Spleen (tissue), 13 donors: ENCODE measurements around the gene OR6C76. TPM values are rescaled to one million over a fixed set of nuclear protein-coding genes. Genes with fewer than 3 reads are reported as not detected.

ENCODE experiments used
- DNase-seq: peaks from one replicate; pipeline ENCODE4 v3.0.0-alpha.2; 2020
- H3K27ac ChIP-seq, 8 donors: fragments of 200-600 bp; sonication (generic) in 7 of 8; 1 replicate in 4 of 8; 2 replicates in 4 of 8; pipeline versions ENCODE4 v1.5.0 to v1.8.0; 2016 to 2021; ENCODE audit warnings: inconsistent platforms in 4 of 8, mild to moderate bottlenecking in 4 of 8, moderate library complexity in 1 of 8
- H3K27me3 ChIP-seq, 7 donors: fragments of 200-600 bp; sonication (generic) in 6 of 7; replicated peaks in 1 of 7; 1 replicate in 4 of 7; 2 replicates in 3 of 7; pipeline versions ENCODE4 v1.5.0 to v1.8.0; 2016 to 2021; ENCODE audit warnings: inconsistent platforms in 3 of 7, mild to moderate bottlenecking in 1 of 7
- H3K36me3 ChIP-seq, 6 donors: fragments of 200-600 bp; sonication (generic) in 5 of 6; 1 replicate in 4 of 6; 2 replicates in 2 of 6; pipeline versions ENCODE4 v1.5.0 to v1.8.0; 2016 to 2021; ENCODE audit warnings: inconsistent platforms in 2 of 6
- H3K4me1 ChIP-seq, 6 donors: fragments of 200-600 bp; sonication (generic) in 5 of 6; 1 replicate in 3 of 6; 2 replicates in 3 of 6; pipeline versions ENCODE4 v1.5.0 to v1.8.0; 2016 to 2021; ENCODE audit warnings: inconsistent platforms in 3 of 6
- H3K4me3 ChIP-seq, 8 donors: fragments of 200-600 bp; sonication (generic) in 7 of 8; 1 replicate in 4 of 8; 2 replicates in 4 of 8; pipeline versions ENCODE4 v1.5.0 to v1.8.0; 2016 to 2021; ENCODE audit warnings: inconsistent platforms in 4 of 8, mild to moderate bottlenecking in 4 of 8, moderate library complexity in 2 of 8
- H3K9me3 ChIP-seq, 8 donors: fragments of 200-600 bp; sonication (generic) in 7 of 8; 1 replicate in 4 of 8; 2 replicates in 4 of 8; pipeline versions ENCODE4 v1.5.0 to v1.8.0; 2016 to 2021; ENCODE audit warnings: inconsistent platforms in 4 of 8
- CTCF ChIP-seq, 11 experiments: fragments of 200-600 bp in 7 of 11; fragments of 450-650 bp in 4 of 11; sonication (generic) in 4 of 11; IDR thresholded peaks in 8 of 11; conservative IDR thresholded peaks in 3 of 11; 1 replicate in 7 of 11; 2 replicates in 4 of 11; pipeline versions ENCODE4 v1.4.0 to v1.8.0; 2016 to 2021; ENCODE audit warnings: antibody characterized with exemption in 11 of 11, inconsistent platforms in 4 of 11, mild to moderate bottlenecking in 1 of 11
- POLR2A ChIP-seq, 3 donors: fragments of 450-650 bp; IDR thresholded peaks; one replicate each; pipeline ENCODE4 v1.5.1; 2017; ENCODE audit warnings: antibody characterized with exemption in 3 of 3, mild to moderate bottlenecking in 1 of 3
- POLR2AphosphoS5 ChIP-seq, 3 donors: sonication (generic); formaldehyde crosslinking; IDR thresholded peaks; one replicate each; pipeline ENCODE4 v1.5.1; 2017; ENCODE audit warnings: antibody characterized with exemption in 3 of 3
- WGBS, 5 donors: extraction: QIAGEN DNeasy Blood & Tissue Kit in 3 of 5; methylation state at CpG; one replicate each; pipeline versions ENCODE4 v1.1.5 to v1.1.7; 2013 to 2018; 5-methylcytosine and 5-hydroxymethylcytosine counted together
- intact Hi-C: fragments of 100-400 bp; cut with DNase I; formaldehyde crosslinking; loops from one replicate; pipeline ENCODE4 v1.15.0; 2023; ENCODE audit warnings: low total_unique reads
- long read RNA-seq, 2 donors: transcript quantifications; one replicate each; lab custom pipeline, GENCODE V29; 2026
- polyA plus RNA-seq, 3 donors: library from polyadenylated mRNA; stranded (reverse); fragments of 200-250 nt; gene quantifications; one replicate each; pipeline ENCODE4 v1.2.1, GENCODE V29; 2013
- total RNA-seq, 7 donors: library from RNA; depleted of rRNA in 3 of 7; stranded (reverse); fragments of >200 nt in 3 of 7; fragmentation: NEBNext Ultra II Directional in 4 of 7; extraction: Animal tissue kit (Norgen Biotek cat#: 25700) in 4 of 7; gene quantifications; one replicate each; pipeline versions ENCODE4 v1.1.0 to v1.2.1, GENCODE V29; 2016 to 2021
- donor health status: healthy with polysubstance abuse.
- donor health status: DM: no; HTN: no; CAD: no; lungs with moderate emphysema.
- donor health status: DM: no; HTN: no; CAD: no.
- donor health status: Bipolar disorder and iron deficiency.
- donor health status: healthy.
- donor health status: DM: no; HTN: no; CAD: no.
- donor health status: DM: yes; HTN: yes; CAD: no.

The OR6C76 gene
- total RNA-seq (not detected), polyA plus RNA-seq (not detected)
- long read RNA-seq, donor 1 = 0 reads
- long read RNA-seq, donor 2 = 0 reads

DNA sequence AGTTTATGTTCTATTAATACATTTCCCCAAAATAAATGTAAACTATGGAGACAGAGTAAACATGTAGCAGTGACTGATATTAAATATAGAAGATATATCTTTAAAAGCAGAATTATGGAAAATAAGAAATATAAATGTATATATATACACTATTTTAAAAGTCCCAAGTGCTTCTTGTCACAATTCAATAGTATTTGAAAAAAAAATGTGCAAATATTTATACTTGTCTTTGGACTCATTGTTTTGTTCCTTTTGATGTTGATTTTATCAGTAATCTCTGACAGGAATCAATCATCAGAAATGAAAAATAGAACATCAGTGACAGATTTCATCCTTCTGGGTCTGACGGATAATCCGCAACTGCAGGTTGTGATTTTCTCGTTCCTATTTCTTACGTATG lies at the start of gene OR6C76:
OR6C76 (plus strand) TSS at position 301 of the 400 bp plus-strand sequence; CDS start at position 301, 0 bp downstream.
- Histone ChIP-seq H3K27ac (no peak within 1 kb of the TSS), H3K36me3 (no peaks in the 10 kb centered on the region), H3K9me3 (no peaks in the 10 kb centered on the region), H3K4me3 (no peak within 1 kb of the TSS), H3K27me3 (peaks cover 0 to 4% (median 0%) of the 10 kb centered on the region in 7 donors), H3K4me1 (no peaks in the 10 kb centered on the region)
- intact Hi-C loops = no loop called here
- TF ChIP-seq POLR2AphosphoS5 (IDR thresholded peaks at IDR 0.05) (no peak), CTCF (IDR thresholded peaks at IDR 0.05 in 8 of 11, conservative IDR thresholded peaks at IDR 0.05 in 3 of 11) (no peak), POLR2A (IDR thresholded peaks at IDR 0.05) (no peak)
- DNase-seq = no peak
- 90 to 97% (median 93%) methylated on average over 4 of the region's 4 CpGs for WGBS, 5 donors

DNA sequence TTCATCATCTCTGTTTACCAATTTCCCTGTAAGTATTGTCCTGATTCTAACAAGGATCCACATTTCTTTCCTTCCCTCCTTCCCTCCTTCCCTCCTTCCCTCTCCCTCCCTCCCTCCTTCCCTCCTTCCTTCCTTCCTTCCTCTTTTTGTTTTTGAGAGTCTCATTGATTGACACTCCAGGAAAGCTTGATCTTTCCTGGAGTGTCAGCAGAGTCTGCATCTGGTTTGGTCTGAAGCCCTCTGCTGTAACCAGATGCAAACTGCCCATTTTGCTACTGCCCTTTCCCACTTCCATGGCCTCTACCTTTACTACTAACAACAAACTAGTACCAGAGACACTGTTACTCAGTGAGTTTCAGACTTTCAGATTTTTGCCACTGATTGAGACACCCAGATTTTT lies 40.2 kb upstream of the OR6C76 start:
- Histone ChIP-seq H3K27ac (no peak overlapping the region), H3K4me3 (no peak overlapping the region), H3K9me3 (no peaks in the 10 kb centered on the region), H3K27me3 (no peaks in the 10 kb centered on the region), H3K36me3 (no peaks in the 10 kb centered on the region), H3K4me1 (no peaks in the 10 kb centered on the region)
- intact Hi-C loops = no loop called here
- TF ChIP-seq POLR2A (IDR thresholded peaks at IDR 0.05) (no peak), CTCF (IDR thresholded peaks at IDR 0.05 in 8 of 11, conservative IDR thresholded peaks at IDR 0.05 in 3 of 11) (no peak), POLR2AphosphoS5 (IDR thresholded peaks at IDR 0.05) (no peak)
- DNase-seq = no peak

DNA sequence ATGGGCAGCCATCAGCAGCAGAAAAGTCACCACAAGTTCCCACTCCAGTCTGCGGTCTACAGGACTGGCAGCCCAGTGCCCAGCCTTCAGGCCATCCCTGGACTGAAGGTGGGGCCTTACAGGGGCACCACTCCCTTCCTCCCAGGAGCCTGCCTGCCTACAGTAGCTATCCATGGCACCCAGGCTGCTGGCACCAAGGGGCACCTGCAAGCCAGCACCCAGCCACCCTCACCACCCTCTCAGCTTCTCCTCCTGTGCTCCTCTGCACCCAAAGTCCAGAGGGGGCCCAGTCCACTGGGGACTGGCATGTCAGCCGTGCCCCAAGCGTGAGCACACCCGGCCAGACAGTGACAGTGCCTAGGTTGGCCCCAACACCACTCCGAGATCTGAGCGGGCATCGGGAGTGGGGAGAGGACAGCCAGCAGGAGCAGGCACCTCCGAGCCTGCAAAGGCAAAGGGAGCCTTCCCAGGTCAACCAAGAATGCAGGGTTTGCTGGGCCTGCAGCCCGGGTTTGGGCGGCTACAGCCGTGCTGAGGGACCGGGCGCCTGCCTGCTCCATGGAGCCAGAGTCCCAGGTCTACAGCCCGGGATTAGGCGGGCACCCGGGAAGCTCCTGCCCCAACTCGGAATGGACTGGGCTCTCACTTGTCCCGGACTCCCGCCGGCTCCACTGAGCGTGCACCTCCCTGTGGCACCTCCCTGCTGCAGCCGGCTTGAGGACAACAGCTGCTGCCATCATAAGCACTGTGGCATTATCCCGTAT lies 33.8 kb upstream of the OR6C76 start:
- no peaks in the 10 kb centered on the region for H3K36me3 ChIP-seq
- TF ChIP-seq POLR2AphosphoS5 (IDR thresholded peaks at IDR 0.05) = no peak
- no peak for TF ChIP-seq POLR2A (IDR thresholded peaks at IDR 0.05)
- no peak for TF ChIP-seq CTCF (IDR thresholded peaks at IDR 0.05 in 8 of 11, conservative IDR thresholded peaks at IDR 0.05 in 3 of 11)
- no peaks in the 10 kb centered on the region for H3K4me1 ChIP-seq
- no peak overlapping the region for H3K27ac ChIP-seq
- H3K9me3 ChIP-seq = no peaks in the 10 kb centered on the region
- peaks cover 0 to 10% (median 0%) of the 10 kb centered on the region in 7 donors for H3K27me3 ChIP-seq
- no peak overlapping the region for H3K4me3 ChIP-seq
- intact Hi-C loops = no loop called here
- DNase-seq = no peak
- 83 to 94% (median 89%) methylated on average over 16 to 23 of the region's 23 CpGs for WGBS, 5 donors

- TF ChIP-seq POLR2A (IDR thresholded peaks at IDR 0.05) (no peak), CTCF (IDR thresholded peaks at IDR 0.05 in 8 of 11, conservative IDR thresholded peaks at IDR 0.05 in 3 of 11) (no peak), POLR2AphosphoS5 (IDR thresholded peaks at IDR 0.05) (no peak)
- Histone ChIP-seq H3K27me3 (peaks cover 0 to 10% (median 0%) of the 10 kb centered on the region in 7 donors), H3K4me3 (no peak overlapping the region), H3K9me3 (no peaks in the 10 kb centered on the region), H3K36me3 (no peaks in the 10 kb centered on the region), H3K27ac (no peak overlapping the region), H3K4me1 (no peaks in the 10 kb centered on the region)
- intact Hi-C loops = no loop called here
- 79 to 94% (median 92%) methylated on average over 1 of the region's 1 CpG for WGBS, 5 donors
- no peak for DNase-seq
Observed at GRCh38 chr12:55396326-55396725, 29.7 kb upstream of the OR6C76 start.
